Measurements from ENCODE around the gene FAM107B.

The FAM107B gene

GRCh38 chr10:14803827-14804226, 29.1 kb upstream of the FAM107B start:
- TF ChIP-seq CTCF (IDR thresholded peaks at IDR 0.05): no peak
- no peaks in the 10 kb centered on the region for H3K36me3 ChIP-seq
- intact Hi-C loops (cut with DNase I; ENCODE audit: low total_unique reads): no loop called here

GRCh38 chr10:14801723-14802122, 27.0 kb upstream of the FAM107B start:
- no peaks in the 10 kb centered on the region for H3K27me3 ChIP-seq
- no peaks in the 10 kb centered on the region for H3K9me3 ChIP-seq
- no peaks in the 10 kb centered on the region for H3K36me3 ChIP-seq
- H3K4me1 ChIP-seq: no peaks in the 10 kb centered on the region
- intact Hi-C loops (cut with DNase I; ENCODE audit: low total_unique reads): no loop called here
- TF ChIP-seq CTCF (IDR thresholded peaks at IDR 0.05): no peak
- H3K4me3 ChIP-seq: no peak overlapping the region
- no peak for DNase-seq
- no peak overlapping the region for H3K27ac ChIP-seq

More at GRCh38 chr10:14803827-14804226, 29.1 kb upstream of the FAM107B start:
- Histone ChIP-seq H3K4me3 (no peak overlapping the region), H3K9me3 (no peaks in the 10 kb centered on the region), H3K27me3 (no peaks in the 10 kb centered on the region), H3K27ac (no peak overlapping the region), H3K4me1 (no peaks in the 10 kb centered on the region)
- no peak for DNase-seq

- Histone ChIP-seq H3K36me3 (no peaks in the 10 kb centered on the region), H3K4me1 (no peaks in the 10 kb centered on the region), H3K27ac (no peak overlapping the region), H3K4me3 (no peak overlapping the region), H3K9me3 (no peaks in the 10 kb centered on the region), H3K27me3 (no peaks in the 10 kb centered on the region)
- no peak for TF ChIP-seq CTCF (IDR thresholded peaks at IDR 0.05)
- no peak for DNase-seq
- intact Hi-C loops (cut with DNase I; ENCODE audit: low total_unique reads): no loop called here
Measured at GRCh38 chr10:14800397-14800796, 25.7 kb upstream of the FAM107B start.

GRCh38 chr10:14798636-14799035, 23.9 kb upstream of the FAM107B start:
- Histone ChIP-seq H3K4me3 (no peak overlapping the region), H3K9me3 (no peaks in the 10 kb centered on the region), H3K27ac (no peak overlapping the region), H3K36me3 (no peaks in the 10 kb centered on the region), H3K4me1 (no peaks in the 10 kb centered on the region), H3K27me3 (no peaks in the 10 kb centered on the region)
- no peak for TF ChIP-seq CTCF (IDR thresholded peaks at IDR 0.05)
- intact Hi-C loops (cut with DNase I; ENCODE audit: low total_unique reads): no loop called here
- no peak for DNase-seq

- H3K4me1 ChIP-seq: no peaks in the 10 kb centered on the region
- no peak overlapping the region for H3K27ac ChIP-seq
- no peak for DNase-seq
- peaks cover 0 to 5% (median 0%) of the 10 kb centered on the region in 3 donors for H3K9me3 ChIP-seq
- intact Hi-C loops (cut with DNase I; ENCODE audit: low total_unique reads): no loop called here
- H3K4me3 ChIP-seq: no peak overlapping the region
- no peak for TF ChIP-seq CTCF (IDR thresholded peaks at IDR 0.05)
- H3K27me3 ChIP-seq: no peaks in the 10 kb centered on the region
- H3K36me3 ChIP-seq: no peaks in the 10 kb centered on the region
Measured at GRCh38 chr10:14787938-14788337, 13.2 kb upstream of the FAM107B start.

- H3K4me1 ChIP-seq: peaks cover 0 to 2% (median under 1%) of the 10 kb centered on the region in 4 donors
- no peak for TF ChIP-seq CTCF (IDR thresholded peaks at IDR 0.05)
- H3K27me3 ChIP-seq: no peaks in the 10 kb centered on the region
- H3K9me3 ChIP-seq: peaks cover 0 to 5% (median 0%) of the 10 kb centered on the region in 3 donors
- H3K4me3 ChIP-seq: no peak overlapping the region
- intact Hi-C loops (cut with DNase I; ENCODE audit: low total_unique reads): no loop called here
- H3K36me3 ChIP-seq: no peaks in the 10 kb centered on the region
- H3K27ac ChIP-seq: no peak overlapping the region
- DNase-seq: no peak
Measured at GRCh38 chr10:14784459-14785055, 9.9 kb upstream of the FAM107B start.

Data from tibial artery (tissue), 4 donors.